HG02798 (cell line): ENCODE results near the gene CXCL16.

ENCODE experiments used
- ATAC-seq: cut with Tn5 transposase; IDR thresholded peaks from one replicate; pipeline ENCODE4 v1.9.1; 2021; ENCODE audit warnings: mild to moderate bottlenecking; ENCODE audit not compliant: unreplicated experiment, poor library complexity

Gene CXCL16

DNA sequence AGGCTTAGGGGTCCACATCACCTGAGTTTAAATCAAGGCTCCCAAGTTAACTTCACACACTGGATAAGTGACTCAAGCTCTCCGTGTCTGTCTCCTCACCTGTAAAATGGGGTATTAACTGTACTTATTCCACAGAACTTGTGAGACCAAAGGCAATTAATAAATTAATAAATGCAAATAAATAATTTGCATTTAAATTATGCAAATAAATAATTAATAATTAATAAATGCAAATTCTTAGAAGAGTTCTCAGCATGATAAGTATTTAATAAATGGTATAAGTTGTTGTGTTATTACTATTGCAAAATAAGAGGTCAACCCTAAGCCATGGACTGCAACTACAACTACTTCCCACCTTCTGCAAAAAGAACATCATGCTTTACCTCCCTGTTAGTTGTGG lies 13.7 kb upstream of the CXCL16 start:
- no peak for ATAC-seq

DNA sequence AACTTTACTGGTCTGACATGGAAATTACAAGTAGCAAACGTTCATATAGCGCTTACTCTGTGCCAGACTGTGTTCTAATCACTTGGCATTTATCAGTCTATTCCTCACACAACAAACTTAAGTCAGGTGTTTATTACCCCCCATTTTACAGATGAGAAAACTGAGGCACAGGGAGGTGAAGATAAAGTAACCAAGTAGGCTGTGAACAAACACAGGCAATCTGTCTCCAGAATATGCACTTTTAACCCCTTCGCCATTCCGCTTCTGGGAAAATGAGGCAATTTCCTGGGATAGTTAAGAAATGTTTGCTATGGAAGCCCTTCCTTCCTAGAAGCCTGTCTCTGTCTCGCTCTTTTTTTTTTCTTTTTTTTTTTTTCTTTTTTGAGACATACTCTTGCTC lies 12.2 kb upstream of the CXCL16 start:
- ATAC-seq, result no peak

DNA sequence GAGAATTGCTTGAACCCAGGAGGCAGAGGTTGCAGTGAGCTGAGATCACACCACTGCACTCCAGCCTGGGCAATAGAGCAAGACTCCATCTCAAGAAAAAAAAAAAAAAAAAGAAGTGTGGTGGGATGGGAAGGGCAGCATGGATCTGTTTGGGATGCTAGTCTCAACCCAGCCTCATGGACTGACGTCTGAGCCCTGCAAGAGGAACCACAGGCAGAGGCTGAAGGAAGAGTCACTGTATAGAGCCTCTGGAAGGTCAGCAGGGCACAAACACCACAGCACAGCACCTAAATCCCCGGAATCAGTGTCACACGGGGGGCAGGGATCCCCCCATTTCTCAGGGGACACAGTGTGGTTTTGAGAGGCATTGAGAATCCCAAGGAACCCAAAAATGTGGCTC lies 10.9 kb upstream of the CXCL16 start:
- ATAC-seq, result no peak

DNA sequence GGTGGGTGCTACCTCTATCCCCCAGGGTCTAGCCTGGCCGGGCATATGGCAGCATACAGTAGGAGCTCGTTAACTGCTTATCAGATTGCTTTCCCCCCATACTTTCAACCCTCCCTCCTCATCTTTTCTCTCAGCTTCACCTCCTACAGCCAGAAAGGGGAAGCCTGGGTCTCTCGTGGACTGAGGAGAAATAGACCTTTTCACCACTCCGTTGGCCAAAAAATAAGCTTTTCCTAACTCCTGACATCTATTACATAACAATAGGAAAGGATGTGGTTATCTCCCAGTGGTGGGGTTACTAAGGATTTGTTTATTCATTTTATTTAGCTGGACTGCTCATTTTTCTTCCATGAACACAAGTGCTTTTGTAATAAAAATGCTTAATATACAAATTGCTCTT lies 9.0 kb upstream of the CXCL16 start:
- ATAC-seq, result no peak

DNA sequence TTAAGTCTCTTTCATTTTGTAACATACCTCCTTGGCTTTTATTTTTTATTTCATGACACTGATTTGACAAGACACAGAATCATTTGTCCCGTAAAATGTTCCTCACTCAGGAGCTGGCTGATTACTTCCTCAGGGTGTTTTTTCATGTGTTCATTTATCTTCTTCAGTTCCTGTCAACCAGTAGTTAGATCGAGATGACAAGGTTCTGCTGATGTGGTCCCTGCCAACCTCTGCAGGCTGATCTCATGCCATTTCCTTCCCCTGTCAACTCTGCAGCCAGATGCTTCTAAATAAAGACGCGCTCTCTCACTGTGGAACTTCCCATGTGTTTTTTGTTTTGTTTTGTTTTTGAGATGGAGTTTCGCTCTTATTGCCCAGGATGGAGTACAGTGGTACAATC lies 8.1 kb upstream of the CXCL16 start:
- no peak for ATAC-seq

DNA sequence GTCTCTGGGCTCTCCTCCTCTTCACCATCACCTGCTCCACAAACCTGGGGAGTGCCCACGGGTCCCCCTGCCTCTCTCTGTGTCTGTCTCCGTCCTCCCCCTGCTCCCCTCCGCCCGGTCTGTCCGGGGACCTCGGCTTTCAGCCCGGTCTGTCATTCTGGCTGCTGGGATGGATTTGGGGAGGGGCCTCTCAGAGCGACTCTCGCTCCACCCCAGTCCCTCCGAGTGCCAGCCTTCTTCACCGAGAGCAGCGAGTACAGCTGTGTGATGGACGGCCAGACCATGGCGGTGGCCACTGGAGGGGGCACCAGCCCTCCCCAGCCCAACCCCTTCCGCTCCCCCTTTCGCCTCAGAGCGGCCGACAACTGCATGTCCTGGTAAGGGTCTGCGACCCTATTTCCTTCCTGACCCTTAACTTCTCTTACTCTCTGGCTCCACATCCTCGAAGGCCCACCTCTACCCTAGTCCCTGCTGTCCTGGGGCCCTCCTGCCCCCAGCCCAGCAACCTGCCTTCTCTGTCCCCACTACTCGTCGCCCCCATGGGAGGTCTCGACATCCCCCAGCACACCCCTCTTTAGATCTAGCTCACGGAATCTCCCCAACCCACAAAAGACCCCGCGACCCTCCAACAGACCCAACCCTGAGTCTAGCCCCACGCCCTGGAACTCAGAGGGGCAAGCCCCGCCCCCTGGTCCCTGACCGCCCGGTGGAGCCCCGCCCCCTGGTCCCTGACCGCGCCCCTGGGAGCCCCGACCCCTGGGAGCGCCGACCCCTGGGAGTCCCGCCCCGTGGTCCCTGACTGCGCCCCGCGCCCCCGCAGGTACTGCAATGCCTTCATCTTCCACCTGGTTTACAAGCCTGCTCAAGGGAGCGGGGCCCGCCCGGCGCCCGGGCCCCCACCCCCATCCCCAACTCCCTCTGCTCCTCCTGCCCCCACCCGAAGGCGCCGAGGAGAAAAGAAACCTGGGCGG lies 5.6 kb upstream of the CXCL16 start:
- ATAC-seq, result no peak

DNA sequence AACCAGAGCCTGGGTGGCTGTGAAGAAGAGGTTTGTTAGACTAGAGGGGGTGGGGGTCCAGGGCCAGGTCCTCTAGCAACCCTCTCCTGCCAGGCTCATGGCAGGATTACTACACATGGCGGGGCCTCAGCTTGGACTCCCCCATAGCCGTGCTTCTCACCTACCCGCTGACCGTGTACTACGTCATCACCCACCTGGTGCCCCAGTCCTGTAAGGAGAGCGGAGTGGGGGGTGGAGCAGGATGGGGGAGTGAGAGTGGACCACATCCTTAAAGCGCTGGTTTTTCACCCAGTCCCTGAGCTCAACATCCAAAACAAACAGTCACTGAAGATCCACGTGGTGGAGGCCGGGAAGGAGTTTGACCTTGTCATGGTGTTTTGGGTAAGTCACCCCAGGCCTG lies 4.2 kb upstream of the CXCL16 start:
- ATAC-seq, result no peak

DNA sequence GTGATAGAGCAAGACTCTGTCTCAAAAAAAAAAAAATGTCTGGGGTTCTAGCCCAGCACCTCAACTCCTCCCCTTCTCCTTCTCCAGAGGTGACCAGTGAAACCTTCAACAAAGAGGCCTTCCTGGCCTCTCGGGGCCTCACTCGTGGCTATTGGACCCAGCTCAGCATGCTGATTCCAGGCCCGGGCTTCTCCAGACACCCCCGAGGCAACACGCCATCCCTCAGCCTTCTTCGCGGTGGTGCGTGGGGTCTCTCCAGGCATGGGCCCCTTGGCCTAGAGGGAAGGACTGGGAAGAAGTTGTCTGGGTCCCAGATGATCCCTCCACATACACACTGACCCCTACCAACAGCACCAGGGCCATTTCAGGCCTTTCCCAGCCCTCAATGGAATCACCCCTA lies 3.5 kb upstream of the CXCL16 start:
- no peak for ATAC-seq

DNA sequence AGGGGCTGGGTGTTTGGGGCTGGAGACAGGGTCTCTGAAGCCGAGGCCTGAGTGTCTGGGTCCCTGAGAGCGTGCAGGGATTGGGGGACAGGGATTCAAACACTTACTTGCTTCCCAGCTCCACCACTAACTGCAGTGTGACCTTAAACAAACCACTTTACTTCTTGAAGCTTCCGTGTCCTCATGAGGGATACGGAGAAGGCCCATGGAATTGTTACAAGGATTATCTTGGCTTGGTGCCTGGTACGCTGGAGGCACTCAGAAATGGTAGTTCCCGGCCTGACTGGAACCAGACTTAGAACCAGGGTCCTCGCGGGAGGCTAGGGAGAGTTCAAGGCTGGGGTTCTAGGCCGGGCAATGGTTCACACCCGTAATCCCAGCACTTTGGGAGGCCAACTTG lies 2.9 kb upstream of the CXCL16 start:
- no peak for ATAC-seq

DNA sequence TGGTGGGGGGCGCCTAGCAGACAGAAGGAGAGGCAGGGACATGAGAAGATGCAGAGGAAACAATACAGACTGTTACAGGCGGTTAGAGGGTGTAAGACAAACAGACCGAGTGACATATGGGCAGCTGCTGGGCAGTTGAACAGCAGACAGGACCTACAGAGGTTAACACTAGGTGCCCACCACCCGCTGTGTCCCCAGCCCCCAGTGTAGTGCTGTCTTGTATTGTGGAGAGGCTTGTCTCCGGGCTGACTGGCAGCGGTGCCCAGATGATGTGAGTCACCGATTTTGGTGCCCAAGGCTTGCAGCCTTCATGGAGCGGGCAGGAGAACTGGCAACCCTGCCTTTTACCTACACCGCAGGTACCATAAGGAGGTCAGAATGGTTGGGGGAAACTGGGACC lies 2.4 kb upstream of the CXCL16 start:
- no peak for ATAC-seq

DNA sequence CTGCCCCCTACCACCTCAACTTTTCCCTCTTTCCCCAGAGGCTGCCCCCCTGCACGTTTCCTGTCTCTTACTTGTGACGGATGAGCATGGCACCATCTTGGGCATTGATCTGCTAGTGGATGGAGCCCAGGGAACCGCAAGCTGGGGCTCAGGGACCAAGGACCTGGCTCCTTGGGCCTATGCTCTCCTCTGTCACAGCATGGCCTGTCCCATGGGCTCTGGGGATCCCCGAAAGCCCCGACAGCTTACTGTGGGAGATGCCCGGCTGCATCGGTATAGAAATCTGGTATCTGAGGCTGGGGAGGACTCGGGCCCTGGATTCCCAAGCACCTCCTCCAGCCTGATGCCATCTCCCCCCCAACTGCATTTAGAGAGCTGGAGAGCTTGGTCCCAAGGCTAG lies 1.8 kb upstream of the CXCL16 start:
- no peak for ATAC-seq

DNA sequence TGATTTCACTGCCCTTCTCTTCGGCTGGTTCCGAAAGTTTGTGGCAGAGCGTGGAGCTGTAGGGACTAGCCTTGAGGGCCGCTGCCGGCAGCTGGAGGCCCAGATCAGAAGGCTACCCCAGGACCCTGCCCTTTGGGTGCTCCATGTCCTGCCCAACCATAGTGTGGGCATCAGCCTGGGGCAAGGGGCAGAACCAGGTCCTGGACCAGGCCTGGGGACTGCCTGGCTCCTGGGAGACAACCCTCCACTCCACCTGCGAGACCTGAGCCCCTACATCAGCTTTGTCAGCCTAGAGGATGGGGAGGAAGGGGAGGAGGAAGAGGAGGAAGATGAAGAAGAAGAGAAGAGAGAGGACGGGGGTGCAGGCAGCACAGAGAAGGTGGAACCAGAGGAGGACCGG lies 856 bp upstream of the CXCL16 start:
- no peak for ATAC-seq

DNA sequence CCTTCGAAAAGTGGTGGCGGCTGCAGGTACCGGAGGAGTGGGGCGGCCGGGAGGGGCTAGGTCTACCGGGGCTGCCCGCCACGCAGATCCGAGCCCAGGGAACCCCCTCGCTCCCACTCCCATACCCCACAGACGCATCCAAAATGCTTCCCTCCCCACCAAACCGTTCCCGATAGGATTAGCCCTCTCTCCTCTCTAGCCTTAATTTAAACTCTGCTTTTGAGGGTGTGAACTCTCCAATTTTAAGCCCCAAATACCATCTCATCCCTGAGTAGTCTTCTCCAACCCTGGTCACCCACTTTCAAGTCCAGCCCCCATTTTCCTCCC lies 260 bp upstream of the CXCL16 start:
- no peak for ATAC-seq

DNA sequence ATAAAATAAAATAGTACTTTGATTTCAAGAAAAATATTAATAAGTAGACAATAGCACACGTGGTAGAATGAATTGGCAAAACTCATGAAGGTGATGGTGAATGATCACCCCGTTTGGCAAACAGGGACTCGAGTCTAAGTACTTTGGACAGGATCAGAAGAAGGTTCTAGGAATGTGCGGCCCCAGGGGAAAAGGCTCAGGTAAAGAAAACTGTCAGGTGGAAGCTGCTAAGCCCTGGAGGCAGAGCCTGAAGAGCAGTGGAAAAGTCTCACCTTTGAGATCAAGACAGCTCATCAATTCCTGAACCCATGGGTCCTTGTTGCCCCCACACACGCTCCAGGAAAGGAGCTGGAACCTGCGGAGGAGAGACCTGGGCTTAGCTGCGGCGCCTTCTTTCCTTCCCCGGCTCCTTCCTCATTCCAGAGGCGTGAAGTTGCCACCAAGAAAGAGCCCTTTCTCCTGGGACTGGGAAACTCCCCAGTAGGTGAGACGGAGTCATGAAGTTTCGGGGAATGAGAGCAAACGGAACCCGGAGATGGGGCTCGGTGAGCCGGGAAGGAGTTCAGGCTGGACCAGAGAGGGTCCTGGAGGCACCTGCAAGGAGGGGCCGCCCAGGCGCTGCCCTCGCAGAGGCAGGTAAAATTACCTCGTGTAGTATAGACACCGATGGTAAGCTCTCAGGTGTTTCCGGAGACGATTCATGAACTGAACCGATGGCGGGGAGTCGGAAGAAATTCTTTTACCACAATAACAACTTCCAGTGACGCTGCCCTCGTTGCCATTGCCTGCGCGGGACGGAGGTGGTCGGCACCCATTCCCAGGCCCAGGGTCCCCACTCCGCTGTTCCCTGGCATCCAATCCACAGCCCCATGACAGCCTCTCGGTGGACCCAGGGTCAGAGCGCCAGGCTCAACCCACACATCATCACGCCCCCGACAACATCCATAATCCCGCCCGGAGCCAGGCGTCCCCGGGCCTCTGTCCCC lies 1.3 kb downstream of the CXCL16 start:
- no peak for ATAC-seq

DNA sequence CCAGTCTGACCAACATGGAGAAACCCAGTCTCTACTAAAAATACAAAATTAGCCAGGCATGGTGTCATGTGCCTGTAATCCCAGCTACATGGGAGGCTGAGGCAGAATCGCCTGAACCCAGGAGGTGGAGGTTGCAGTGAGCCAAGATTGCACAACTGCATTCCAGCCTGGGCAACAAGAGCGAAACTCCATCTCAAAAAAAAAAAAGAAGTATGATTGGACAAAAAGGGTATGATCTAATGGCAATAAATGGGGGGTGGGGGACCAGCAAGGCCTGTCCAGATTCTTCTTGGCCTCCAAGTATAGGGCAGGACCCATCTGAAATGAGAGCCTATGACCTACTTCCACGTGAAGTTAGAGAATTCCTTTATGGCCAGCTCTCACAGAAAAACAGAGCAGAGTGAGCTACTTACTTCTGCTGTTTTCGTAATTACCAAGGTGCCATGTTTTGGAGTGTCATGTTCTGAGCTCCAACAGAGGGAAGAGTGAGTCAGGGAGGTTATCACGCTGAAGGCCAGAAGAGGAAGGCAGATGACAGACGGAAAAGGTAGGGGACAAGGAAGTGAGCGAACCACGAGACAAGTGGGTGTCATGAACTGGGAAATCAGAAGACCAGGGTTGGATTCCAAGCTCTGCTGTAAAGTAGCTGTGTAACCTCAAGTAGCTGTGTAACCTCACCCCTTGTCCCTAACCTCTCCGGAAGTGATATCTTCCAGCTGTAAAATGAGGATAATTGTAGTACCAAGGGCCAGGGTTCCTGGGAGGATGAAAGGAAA lies 3.7 kb downstream of the CXCL16 start:
- ATAC-seq, result no peak

DNA sequence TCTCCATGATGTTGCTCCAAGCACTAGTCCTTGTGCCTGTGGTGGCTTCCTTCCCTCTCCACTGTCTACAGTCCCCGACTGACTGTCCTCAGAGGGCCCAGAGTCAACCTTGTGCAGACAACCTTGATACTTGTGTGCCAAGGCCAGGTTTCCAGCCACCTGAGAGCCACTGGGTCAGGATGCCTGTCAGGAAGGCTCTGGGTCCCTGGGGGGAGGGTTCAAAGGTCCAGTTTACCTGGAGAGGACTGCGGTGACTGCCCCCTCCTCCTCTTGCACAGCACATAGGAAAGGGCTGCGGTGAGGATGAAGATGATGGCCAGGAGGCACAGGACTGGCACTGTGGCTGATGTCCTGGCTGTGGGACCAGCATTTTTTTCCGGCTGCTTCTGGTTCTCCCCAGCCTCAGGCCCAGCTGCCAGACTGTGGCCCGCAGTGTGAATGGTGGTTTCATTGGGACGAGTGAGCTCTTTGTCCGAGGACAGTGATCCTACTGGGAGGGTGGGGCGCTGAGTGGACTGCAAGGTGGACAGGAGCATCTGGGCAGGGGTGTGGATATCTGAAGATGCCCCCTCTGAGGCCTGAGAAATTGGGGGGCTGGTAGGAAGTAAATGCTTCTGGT lies 4.8 kb downstream of the CXCL16 start:
- no peak for ATAC-seq

DNA sequence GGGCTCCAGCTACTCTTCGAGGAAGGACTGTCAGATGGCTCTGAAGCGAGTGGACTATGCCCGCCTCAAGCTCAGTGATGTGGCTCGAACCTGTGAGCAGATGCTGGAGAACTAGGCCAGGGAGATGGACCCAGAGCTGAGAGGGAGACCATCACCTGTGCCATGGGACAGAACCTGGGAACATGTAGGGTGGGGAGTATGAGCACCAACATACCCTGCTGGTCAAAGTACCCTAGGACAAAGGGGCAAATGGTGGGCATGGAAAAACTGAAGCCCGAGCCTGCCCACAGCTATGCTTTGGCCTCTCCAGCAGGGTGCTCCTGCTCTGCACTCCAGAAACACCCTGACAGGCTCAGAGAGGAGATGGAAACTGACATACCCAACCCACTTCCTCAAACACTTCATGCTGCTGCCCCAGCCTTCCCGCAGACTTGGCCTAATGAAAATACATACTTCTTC lies 6.6 kb downstream of the CXCL16 start:
- no peak for ATAC-seq

DNA sequence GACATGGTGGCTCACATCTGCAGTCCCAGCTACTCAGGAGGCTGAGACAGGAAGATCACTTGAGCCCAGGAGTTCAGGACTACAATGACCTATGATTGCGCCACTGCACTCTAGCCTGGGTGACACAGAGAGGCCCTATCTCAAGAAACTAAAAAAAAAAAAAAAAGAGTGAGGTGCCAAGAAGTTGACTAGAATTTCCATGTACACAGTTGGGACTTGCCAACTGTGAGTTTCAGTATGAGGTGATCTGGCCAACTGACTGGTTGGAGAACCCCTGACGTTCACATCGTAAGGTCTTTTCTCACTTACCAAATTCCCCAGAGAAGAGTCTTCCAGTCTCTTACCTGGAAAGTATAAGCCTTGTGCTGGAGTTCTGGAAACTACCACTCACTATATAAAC lies 11.6 kb downstream of the CXCL16 start:
- no peak for ATAC-seq

DNA sequence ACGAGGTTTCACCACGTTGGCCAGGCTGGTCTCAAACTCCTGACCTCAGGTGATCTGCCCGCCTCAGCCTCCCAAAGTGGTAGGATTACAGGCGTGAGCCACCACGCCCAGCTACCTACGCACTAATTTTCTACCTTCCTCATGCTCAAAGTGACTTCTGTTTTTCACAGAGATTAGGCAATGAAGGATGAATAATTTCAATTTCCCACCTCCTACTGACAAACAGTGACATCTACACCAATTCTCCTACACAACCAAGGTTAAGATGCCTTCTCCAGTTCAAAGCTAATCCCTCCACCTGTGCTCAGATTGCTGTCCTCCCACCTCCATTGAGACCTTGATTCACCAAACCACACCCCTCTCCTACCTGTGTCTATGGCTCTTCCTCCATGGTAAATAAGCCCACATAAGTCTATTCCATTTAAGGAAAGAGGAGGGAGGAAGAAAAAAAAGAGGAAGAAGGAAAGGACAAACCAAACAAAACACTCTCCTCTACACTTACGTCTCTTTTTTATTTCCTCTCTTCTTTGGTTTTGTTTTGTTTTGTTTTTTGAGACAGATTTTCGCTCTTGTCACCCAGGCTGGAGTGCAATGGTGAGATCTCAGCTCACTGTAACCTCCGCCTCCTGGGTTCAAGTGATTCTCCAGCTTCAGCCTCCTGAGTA lies 13.9 kb downstream of the CXCL16 start:
- ATAC-seq, result no peak

DNA sequence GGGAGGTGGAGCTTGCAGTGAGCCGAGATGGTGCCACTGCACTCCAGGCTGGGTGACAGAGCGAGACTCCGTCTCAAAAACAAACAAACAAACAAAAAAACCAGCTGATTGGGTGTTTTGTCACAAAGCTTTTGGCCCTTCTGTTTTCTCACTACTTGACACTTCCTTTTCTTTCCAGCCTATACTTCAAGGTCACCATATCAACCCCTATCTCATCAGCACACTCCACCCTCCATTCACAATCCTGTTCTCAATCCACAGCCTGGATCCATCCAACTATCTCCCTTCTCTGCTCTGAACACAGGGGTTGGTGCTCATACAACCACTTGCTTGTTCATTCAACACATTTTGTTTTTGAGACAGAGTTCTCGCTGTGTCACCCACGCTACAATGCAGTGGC lies 15.1 kb downstream of the CXCL16 start:
- ATAC-seq, result no peak
